HG02870 (cell line): Measurements from ENCODE around the gene SLC44A4.
"Not testable (repeated sequence)": the region's sequence is repeated elsewhere in the genome, so short reads cannot be mapped to it uniquely, and the experiment has no call there.

ENCODE experiments used
- ATAC-seq: cut with Tn5 transposase; IDR thresholded peaks from one replicate; pipeline ENCODE4 v1.9.1; 2021; ENCODE audit warnings: mild to moderate bottlenecking, moderate library complexity; ENCODE audit not compliant: unreplicated experiment

SLC44A4 gene

DNA sequence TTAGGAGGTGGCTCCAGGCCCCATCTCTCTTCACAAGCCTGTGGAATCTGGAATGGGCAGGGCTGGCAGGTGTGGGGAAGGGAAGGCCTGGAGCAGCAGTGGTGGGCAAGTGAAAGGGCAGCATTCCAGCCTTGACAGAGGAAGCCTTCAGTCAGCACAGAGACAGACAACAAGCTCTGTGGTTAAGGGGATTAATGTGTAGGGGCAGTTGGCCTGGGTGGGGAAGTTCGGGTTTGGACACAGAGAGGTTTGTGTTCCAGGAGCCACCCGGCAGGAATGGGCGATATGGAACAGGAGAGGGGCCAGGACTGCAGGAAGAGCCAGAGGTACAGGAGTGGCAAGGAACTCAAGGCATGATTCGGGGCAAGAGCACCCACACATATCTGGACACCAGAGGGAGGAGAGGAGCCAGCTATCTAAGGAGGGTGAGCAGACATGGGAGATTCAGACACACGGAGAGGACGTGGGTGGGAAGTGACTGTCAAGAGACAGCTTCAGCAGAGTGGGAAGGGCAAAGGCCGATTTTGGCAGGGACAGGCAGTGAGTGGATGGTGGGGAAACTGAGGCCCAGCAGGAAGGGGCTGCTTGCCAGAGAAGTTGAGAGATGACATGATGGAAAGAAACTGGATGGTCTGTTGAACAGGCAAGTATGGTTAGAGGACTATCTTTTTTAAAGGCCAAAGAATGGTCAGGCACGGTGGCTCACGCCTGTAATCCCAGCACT is 2.5 kb upstream of the SLC44A4 start:
- ATAC-seq: no peak

DNA sequence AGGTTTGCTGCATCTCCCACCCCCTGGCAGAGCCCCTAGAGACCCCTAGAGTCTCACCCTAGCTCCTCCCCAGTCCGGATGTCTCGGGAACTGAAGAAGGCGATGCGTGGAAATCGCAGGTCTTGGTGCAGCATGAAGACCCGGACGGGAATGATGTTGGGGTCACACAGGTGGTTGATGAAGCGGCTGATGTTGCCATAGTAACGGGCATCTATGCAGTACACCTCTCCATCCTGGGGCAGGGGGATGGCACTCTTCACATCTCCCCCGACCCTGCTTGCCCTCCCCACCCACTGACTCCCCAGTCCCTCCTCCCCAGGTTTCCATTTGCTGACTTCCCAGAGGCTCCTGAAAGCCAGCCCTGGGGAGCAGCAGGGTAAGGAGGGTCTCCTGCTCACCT is 1.8 kb upstream of the SLC44A4 start:
- no peak for ATAC-seq

- no peak for ATAC-seq
Observed at GRCh38 chr6:31879901-31880300, 1.1 kb upstream of the SLC44A4 start.

- no peak for ATAC-seq
Observed at GRCh38 chr6:31879143-31879542, 346 bp upstream of the SLC44A4 start.

GRCh38 chr6:31878222-31878621 is 575 bp downstream of the SLC44A4 start:
- no peak for ATAC-seq

GRCh38 chr6:31877651-31878161 is 1.1 kb downstream of the SLC44A4 start:
- no peak for ATAC-seq

DNA sequence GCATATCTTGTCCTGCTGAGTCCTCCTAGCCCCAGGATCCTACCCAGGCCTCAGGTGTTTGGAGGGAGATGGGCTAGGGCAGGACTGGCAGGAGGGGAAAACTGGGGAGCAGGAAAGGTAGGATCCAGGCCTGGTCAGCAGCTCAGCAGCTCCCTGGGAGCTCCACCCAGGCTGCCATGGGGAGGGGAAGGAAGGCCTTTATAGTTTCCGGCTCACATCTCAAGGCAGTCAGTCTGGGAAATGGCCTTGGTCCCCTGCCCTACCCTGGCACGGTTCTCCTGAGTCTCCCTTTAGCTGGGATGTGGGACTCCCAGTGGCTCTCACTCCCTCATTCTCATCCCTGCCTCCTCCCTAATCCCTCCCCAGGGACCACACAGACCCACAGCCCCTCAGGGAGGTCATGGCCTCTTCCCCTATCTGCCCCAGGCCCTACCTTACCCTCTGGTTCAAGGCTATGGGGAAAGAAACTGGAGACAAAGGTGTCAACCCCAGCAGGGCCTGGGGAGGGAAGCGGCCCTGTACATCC is 1.6 kb downstream of the SLC44A4 start:
- no peak for ATAC-seq

DNA sequence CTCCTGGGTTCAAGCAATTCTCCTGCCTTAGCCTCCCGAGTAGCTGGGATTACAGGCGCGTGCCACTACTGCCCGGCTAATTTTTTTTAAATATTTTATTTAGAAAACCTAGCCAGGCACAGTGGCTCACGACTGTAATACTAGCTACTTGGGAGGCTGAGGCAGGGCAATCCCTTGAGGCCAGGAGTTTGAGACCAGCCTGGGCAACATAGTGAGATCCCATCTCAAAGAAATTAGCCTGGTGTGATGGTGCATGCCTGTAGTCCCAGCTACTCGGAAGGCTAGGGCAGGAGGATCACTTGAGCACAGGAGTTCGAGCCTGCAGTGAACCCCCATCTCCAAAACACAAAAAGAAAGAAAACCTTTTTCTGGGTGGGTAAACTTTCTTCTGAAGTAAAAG is 2.4 kb downstream of the SLC44A4 start:
- ATAC-seq: no peak

- no peak for ATAC-seq
Observed at GRCh38 chr6:31875877-31876276, 2.9 kb downstream of the SLC44A4 start.

DNA sequence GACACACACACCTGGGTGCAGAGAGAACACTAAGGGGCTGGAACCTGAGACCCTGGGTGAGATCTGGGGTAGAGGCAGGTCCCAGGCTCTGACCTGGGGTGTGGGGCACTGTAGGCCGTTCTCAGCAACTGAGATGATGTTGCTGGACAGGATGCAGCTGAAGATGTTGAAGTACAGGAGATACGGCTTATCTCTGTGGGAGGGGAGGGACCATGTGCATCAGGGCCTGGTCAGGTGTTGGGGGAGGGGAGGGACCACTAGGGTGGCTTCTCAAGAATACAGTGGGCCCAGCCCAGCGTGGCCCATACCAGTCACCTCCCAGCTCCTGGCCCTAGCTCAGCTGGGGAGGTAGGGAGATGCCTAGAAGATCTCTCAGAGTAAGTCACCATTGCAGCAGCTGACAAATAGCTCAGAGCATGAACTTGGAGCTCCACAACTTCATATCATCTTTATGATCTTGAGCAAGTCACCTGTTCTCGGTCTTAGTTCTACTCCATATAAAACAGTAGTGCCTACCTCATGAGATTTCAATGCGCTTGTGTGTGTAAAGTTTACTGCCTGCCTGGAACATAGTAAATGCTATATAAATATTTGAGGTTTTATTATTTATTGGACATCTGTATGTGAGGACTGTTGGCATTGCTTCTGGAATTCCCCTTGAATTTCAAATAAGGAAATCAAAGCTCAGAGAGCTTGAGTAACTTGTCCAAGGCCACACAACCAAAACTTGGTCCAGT is 3.8 kb downstream of the SLC44A4 start:
- ATAC-seq: no peak

DNA sequence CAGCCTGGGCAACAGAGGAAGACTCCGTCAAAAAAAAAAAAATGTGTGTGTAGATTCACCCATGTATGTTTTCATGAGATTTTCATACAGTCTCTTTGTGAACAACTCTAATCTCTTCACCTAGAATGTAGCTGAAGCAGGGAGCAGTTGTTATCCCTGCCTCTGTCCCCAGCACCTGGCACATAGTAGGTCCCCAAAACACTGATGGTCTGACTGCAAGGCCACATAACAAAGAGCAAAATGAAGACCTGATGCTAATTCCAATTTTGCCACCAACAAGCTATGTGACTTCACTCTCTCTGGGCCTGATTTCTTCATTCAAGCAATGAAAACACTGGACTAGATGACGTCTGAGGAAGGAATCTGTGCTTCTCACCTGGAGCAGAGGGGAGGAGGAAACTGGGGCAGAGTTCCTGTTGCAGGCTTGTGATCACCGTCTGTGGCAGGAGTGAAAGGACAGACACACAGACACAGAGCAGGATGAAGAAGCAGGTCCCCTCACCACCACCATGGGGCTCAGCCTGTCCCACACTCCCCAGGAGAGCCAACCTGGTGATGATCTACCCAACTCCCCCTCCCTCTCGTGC is 4.6 kb downstream of the SLC44A4 start:
- ATAC-seq: no peak

- no peak for ATAC-seq
Observed at GRCh38 chr6:31871046-31871659, 7.6 kb downstream of the SLC44A4 start.

GRCh38 chr6:31870385-31870921 is 8.3 kb downstream of the SLC44A4 start:
- ATAC-seq: no peak

DNA sequence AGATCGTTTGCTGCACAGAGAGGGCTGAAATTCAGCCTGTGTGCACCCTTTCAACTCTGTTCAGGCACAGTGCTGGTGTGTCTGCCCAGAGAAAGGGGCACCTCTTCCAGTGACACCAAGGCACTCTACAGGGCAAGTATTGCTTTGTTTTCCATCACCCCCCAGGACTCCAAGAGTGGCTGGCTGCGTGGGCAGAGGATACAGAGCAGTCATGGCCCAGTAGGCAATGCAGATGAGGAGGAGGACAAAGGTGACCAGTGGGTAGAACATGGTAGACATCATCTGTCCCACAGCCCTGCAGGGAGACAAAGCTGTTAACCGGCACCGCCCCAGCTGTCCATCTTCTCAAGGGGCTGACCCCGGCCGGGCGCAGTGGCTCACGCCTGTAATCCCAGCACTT is 9.5 kb downstream of the SLC44A4 start:
- ATAC-seq: no peak

GRCh38 chr6:31868658-31868971 is 10.2 kb downstream of the SLC44A4 start:
- not testable (repeated sequence) for ATAC-seq

DNA sequence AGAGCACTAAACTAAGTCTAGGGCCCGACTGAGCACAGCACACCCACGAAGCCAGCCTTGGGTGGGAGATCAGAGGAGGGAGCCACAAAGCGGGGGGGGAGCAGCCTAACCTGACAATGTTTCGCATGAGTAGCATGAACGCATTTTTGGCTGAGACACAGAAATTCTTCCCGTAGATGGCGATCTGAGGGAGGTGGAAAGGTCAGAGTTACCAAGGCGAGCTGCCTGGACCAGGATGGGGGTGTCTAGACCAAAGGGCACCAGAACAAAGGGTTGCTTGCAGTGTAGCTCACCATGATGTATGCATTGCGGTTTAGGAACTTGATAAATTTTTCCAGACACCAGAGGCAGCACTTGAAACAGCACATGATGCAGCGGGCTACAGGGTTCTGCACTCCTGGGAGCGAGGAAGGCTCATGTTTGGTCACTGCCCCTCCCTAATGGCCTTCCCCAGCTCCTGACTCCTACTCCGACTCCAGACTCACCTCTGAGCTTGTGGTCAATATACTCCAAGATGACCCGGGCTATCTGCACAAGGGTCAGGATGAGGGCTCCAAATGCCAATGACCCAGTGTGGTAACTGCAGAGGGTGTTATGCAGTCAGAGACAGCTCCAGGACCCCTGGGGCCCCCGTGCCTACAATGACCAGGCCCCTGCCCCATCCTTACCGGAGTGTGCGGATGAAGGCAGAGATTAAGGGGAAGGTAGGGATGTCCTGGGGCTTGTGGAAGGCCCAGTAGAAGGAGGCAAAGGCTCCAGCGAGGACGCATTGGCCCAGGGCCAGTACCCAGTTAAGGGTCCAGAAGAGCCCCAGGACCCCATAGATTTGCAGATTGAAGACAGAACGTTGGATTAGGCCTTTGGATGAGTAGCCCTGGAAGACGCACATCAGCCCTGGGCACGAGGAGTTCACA is 13.3 kb downstream of the SLC44A4 start:
- ATAC-seq: no peak

GRCh38 chr6:31864818-31865204 is 14.0 kb downstream of the SLC44A4 start:
- no peak for ATAC-seq

- not testable (repeated sequence) for ATAC-seq
Observed at GRCh38 chr6:31864123-31864562, 14.7 kb downstream of the SLC44A4 start.

GRCh38 chr6:31862344-31863235 is 16.2 kb downstream of the SLC44A4 start, which contains the start of gene NEU1:
Gene NEU1, minus strand, starts transcription at chr6:31862821. Its CDS starts 45 bp downstream, at chr6:31862776.
- ATAC-seq: peak; percentile 93
